MG63 (cell line): ENCODE results near the gene CNR2. TPM values are rescaled to one million over a fixed set of nuclear protein-coding genes. Genes with fewer than 3 reads are reported as not detected.

Experiments
- DNase-seq: peaks from one replicate; pipeline ENCODE4 v3.0.0-alpha.2; 2020
- H3K27me3 ChIP-seq: fragments of 250-450 bp; sonication (Bioruptor Pico); 2 replicates; pipeline ENCODE4 v1.5.1; 2020; ENCODE audit warnings: mild to moderate bottlenecking, moderate library complexity
- H3K36me3 ChIP-seq: fragments of 250-450 bp; sonication (Bioruptor Pico); 2 replicates; pipeline ENCODE4 v1.5.1; 2020; ENCODE audit warnings: mild to moderate bottlenecking, moderate library complexity
- H3K4me3 ChIP-seq: fragments of 250-450 bp; sonication (Bioruptor Pico); 2 replicates; pipeline ENCODE4 v1.5.1; 2020; ENCODE audit warnings: mild to moderate bottlenecking, moderate library complexity
- H3K9me3 ChIP-seq: fragments of 250-450 bp; sonication (Bioruptor Pico); 2 replicates; pipeline ENCODE4 v1.5.1; 2020; ENCODE audit warnings: mild to moderate bottlenecking, moderate library complexity
- total RNA-seq: library from RNA; depleted of rRNA; stranded (reverse); fragments of >200 nt; shearing (Covaris generic); gene quantifications from 2 replicates; pipeline ENCODE4 v1.2.3, GENCODE V29; 2014; ENCODE audit warnings: low replicate concordance

The CNR2 gene
- total RNA-seq, 1 experiment from 2014 or later, result not detected

DNA sequence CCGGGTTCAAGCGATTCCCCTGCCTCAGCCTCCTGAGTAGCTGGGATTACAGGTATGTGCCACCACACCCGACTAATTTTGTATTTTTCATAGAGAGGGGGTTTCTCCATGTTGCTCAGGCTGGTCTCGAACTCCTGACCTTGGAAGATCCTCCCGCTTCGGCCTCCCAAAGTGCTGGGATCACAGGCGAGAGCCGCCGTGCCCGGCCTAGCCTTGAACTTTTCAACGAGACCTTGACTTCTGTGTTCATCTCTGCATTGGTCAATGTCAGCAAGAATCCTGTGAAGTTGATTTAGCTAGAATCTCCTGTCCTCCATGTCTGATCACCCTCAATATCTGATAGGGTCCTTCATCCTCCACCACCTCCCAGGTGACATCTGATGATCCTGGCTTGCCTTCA is 11.4 kb upstream of the CNR2 start:
- no peak overlapping the region for H3K4me3 ChIP-seq
- DNase-seq, result no peak
- H3K9me3 ChIP-seq, result no peaks in the 10 kb centered on the region
- H3K27me3 ChIP-seq, result no peaks in the 10 kb centered on the region
- no peaks in the 10 kb centered on the region for H3K36me3 ChIP-seq

DNA sequence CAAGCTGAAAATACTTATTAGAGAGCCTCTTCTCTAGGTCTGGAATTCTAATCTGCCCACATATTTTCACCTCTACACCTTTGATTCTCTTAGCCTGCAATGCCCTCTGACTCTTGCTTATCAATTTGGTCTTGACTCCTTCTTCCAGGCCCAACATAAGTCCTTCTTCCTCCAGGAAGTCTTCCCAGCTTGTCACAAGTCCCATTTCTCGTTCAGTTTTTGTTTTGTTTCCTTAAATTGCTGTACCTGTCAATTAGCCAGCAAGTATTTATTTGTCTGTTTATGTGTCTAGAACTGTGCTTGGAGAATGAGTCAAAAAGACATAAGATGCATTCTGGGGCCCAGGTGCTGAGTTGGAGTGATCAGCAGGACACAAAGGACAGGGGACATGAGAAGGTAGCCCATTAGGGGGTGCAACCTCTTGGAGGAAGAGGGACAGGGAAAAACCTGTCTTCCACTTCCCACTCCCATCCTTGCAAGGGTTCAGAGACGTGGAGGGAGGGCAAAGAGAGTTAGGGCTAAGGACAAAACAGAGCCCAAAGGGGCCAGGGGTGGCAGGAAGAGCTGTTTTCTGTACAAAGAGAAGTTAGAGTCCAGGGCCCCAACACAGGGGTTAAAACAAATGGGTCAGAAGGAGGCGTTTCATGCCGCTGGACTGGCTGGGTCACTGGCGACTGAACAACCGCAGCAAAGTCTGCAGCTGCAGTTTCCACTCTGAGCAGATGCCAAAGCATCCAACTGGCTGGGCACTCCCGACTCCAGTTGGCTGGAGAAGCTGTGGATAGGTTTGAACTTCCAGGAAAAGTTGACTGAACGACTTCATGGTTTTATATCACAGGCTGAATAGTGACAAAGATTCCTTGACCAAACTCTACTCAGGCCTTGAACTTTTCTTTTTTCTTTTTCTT is 10.7 kb upstream of the CNR2 start:
- no peak overlapping the region for H3K4me3 ChIP-seq
- no peaks in the 10 kb centered on the region for H3K27me3 ChIP-seq
- H3K36me3 ChIP-seq, result no peaks in the 10 kb centered on the region
- DNase-seq, result no peak
- no peaks in the 10 kb centered on the region for H3K9me3 ChIP-seq

DNA sequence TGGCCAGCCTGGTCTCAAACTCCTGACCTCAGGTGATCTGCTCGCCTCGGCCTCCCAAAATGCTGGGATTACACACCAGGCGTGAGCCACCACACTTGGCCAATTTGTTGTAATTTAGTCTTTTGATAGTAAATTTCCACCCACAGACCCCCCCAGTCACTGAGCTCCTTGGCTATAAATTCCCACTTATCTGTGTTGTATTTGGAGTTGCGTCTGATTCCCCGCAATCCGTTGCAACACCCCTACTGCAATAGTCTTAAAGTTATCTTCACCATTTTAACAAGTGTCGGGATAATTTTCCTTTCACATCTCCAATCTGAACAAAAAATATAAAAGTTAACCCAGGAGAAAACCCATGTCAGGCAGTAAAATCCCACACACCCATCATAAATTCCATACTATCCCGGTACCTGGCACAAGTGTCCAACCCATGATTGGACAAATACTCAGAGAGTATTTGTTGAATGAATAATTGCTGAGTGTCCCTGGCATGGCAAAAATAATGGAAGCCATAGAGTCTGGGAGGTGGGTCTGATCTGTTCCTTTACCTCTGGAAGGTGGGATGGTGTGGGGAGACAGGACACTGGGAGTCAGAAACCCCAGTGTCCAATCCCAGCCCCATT is 9.3 kb upstream of the CNR2 start:
- DNase-seq, result no peak
- Histone ChIP-seq H3K36me3 (no peaks in the 10 kb centered on the region), H3K9me3 (no peaks in the 10 kb centered on the region), H3K27me3 (no peaks in the 10 kb centered on the region), H3K4me3 (no peak overlapping the region)

DNA sequence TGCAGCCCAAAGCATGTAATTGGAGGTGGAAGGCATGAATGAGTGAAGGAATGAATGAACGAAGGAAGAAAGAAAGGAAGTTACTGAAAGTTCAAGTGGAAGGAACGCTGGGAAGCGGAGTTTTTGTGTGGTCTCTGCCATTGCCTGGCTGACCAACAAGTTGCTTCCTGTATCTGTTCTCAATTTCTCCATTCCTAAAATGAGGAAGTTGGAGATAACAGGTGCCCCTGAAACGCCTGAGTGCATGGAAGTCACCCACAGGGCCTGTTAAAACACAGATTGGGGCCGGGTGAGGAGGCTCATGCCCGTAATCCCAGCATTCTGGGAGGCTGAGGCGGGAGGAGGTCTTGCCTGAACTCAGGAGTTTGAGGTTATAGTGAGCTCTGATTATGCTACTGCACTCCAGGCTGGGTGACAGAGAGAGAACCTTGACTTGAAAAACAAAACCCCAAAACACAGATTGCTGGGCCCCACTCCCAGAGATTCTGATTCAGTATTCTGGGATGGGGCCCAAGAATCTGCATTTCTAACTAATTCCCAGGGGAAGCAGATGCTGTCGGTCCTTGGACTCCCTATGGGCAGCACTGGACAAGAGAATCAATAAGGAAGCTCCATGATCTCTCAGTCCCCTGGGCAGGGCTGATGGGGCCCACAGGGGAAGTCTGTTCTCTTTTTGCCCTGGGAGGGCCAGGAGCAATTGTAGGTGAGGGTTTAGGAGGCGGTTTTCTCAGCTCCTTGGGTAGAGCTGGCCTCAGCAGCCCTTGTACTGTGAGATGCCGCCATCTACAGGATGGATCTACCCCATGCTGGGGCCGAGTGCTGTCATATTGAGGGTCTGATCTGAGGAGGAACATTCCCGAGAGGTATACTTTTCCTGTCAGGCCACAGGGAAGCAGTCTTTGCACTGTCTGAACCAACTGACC is 3.3 kb upstream of the CNR2 start:
- Histone ChIP-seq H3K36me3 (no peaks in the 10 kb centered on the region), H3K4me3 (no peak overlapping the region), H3K27me3 (no peaks in the 10 kb centered on the region), H3K9me3 (no peaks in the 10 kb centered on the region)
- DNase-seq, result peak; percentile 48

DNA sequence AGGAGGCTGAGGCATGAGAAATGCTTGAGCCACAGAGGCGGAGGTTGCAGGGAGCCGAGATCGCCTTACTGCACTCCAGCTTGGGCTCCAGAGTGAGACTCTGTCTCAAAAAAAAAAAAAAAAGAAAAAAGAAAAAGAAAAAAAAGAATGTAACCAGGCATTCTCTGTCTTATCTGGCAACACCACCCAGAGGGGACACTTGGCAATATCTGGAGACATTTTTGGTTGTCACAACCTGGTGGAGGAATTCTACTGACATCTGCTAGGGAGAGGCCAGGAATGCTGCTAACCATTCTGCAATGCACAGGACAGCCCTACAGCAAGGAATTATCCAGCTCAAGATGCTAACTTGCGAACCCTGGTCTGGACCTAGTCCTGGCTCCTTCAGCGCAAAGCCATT is 2.3 kb upstream of the CNR2 start:
- DNase-seq, result no peak
- Histone ChIP-seq H3K27me3 (no peaks in the 10 kb centered on the region), H3K9me3 (no peaks in the 10 kb centered on the region), H3K4me3 (no peak overlapping the region), H3K36me3 (no peaks in the 10 kb centered on the region)

DNA sequence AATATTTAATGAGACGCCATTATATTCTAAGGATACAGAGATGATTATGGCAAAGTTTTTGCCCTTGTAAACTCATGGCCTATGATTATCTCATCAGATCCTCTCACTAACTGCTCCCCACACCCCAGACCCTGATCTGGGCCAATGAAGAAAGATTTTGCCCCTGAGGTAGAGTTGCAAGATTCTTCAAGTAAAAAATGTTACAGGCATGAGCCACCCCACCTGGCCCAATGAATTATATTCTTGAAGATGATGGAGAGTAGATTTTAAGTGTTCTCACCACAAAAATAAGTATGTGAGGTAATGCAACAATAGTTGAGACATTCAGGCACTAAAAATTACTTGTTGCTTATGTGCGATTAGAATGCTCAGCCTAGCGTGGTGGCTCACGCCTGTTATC is 1.8 kb upstream of the CNR2 start:
- Histone ChIP-seq H3K36me3 (no peaks in the 10 kb centered on the region), H3K27me3 (no peaks in the 10 kb centered on the region), H3K4me3 (no peak overlapping the region), H3K9me3 (no peaks in the 10 kb centered on the region)
- no peak for DNase-seq

DNA sequence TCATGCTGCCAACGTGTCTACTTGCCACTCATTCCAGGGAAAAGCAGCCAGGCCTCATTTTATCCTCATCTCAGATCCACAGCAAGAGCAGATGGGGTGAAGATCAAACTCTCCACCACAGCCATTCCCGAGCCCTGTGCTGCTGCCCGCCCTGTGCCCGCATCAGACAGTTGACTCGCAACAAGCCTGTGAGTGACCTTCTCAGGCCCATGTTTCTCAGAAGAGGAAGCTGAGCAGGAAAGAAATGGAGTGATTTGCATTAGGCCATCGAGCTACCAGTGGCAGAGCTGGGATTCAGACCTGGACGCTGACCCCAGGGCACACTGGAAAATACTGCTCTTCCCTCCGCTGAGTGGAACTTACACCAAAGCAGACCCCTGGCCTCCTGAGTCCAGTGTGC is 1.2 kb downstream of the CNR2 start:
- no peaks in the 10 kb centered on the region for H3K36me3 ChIP-seq
- no peaks in the 10 kb centered on the region for H3K27me3 ChIP-seq
- H3K4me3 ChIP-seq, result no peak overlapping the region
- no peaks in the 10 kb centered on the region for H3K9me3 ChIP-seq
- DNase-seq, result no peak

DNA sequence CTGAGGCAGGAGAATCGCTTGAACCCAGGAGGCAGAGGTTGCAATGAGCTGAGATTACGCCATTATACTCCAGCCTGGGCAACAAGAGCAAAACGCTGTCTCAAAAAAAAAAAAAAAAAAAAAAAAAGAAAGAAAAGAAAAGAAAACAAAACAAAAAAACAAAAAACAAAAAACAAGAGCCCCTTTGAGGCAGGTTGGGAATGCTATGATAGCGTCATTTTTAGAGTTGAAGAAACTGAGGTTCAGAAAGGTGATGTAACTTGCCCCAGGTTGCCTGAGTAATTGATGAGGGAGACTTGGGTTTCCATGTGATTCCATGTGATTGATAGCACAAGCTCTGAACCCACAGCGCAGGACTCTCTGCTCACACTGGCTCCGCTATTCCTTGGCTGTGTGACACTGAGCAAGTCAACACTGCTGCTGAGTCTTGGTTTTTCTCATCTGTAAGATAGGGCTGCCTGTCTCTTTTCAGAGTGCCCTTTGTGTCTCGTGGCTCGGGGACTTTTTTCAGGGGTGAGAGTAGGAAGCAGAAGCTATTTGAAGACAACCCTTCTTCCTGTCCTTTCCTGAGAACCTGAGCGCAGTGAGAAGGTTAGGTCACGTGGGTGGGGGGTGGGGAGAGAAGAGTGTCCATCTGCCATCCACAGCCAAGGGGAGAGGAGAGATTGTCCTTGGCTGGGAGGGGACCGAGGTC is 2.5 kb downstream of the CNR2 start:
- H3K36me3 ChIP-seq, result no peaks in the 10 kb centered on the region

DNA sequence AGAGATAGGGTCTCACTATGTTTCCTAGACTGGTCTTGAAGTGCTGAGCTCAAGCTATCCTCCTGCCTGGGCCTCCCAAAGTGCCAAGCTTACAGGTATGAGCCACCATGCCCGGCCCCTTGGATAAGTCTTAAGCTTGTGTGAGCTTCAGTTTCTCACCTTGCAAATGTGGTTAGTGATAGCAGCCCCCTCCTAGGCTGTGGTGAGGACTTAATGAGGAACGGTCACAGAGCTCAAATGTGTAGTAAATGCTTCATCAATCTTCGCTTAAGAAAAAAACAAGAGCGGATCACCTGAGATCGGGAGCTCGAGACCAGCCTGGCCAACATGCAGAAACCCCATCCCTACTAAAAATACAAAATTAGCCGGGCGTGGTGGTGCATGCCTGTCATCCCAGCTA is 3.0 kb downstream of the CNR2 start:
- Histone ChIP-seq H3K36me3 (no peaks in the 10 kb centered on the region), H3K27me3 (no peaks in the 10 kb centered on the region), H3K9me3 (no peaks in the 10 kb centered on the region), H3K4me3 (no peak overlapping the region)
- DNase-seq, result no peak

More for the DNA sequence above, 2.5 kb downstream of the CNR2 start:
- H3K27me3 ChIP-seq, result no peaks in the 10 kb centered on the region
- H3K9me3 ChIP-seq, result no peaks in the 10 kb centered on the region
- DNase-seq, result no peak
- no peak overlapping the region for H3K4me3 ChIP-seq

DNA sequence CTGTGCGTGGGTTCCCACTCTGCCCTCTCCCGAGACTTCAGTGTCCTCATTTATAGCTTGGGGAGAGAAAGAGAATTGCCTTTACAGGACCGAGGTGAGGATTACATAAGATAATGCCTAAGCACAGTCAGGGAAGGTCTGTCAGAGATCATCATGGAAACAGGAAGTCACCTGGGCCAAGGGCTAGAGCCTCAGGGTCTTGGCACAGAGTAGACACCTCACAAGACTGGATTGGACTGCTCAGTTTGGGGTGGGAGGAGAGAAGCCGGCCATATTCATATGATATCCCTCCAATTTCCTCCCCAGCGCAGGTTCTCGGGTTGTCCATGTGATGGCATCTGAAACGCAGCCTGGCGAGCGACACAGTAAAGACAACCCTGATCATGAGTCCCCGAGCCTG is 3.8 kb downstream of the CNR2 start:
- no peak for DNase-seq
- Histone ChIP-seq H3K36me3 (no peaks in the 10 kb centered on the region), H3K9me3 (no peaks in the 10 kb centered on the region), H3K27me3 (no peaks in the 10 kb centered on the region), H3K4me3 (no peak overlapping the region)

DNA sequence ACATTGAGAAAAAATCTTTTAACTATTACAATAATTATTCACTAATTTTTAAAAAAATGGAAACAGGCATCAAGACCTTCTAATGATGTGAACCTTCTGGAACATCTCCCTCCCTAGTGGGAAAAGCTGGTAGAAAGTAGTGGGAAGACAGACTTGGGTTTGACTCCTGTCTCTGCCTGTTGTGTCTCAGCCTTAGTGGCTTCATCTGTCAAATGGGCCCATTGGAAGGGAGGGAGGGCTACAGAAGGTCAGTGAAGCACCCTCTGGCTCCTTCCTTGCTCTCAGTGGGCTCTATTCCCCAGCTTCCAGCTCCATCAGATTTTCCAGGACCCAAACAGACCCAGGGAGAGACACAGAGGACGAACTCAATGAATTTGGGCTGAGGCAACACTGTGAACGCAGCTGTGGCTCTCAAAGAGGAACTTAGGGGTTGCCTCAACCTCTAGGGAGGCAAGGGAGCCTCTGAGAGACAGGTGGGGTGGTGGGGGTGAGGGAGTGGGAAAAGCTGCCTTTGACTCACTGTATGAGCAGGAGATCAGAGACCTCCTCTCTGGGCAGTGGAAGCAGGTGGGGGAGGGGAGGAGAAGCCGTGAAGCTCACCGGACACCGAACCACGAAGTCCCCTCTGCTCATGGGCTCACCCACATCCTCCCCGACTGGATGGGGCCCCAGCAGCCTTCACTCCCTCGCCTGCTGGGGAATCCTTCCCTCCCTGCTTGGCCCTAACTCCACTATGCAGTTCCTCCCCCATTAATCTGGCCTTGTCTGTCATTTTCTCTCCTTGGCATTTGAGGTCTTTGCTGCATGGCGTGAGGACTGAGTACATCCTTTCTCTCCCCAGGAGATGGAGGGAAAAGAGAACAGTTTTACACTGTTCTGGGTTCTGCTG is 4.5 kb downstream of the CNR2 start:
- H3K4me3 ChIP-seq, result no peak overlapping the region
- H3K27me3 ChIP-seq, result no peaks in the 10 kb centered on the region
- no peaks in the 10 kb centered on the region for H3K9me3 ChIP-seq
- no peak for DNase-seq
- no peaks in the 10 kb centered on the region for H3K36me3 ChIP-seq

DNA sequence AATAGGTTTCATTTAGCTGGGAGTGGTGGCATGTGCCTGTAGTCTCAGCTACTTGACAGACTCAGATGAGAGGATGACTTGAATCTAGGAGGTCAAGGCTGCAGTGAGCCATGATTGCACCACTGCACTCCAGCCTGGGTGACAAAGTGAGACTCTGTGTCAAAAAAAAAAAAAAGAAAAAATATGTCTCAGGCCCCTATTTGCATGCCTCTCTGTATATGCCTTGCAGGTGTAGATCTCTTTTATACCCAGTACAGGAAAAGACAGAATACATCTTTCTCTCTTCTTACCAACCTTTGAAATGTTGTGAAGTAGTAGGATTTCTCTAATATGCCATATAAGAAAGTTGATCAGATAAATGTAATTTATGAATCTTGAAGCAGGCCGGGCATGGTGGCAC is 6.4 kb downstream of the CNR2 start:
- 0 out of 2 replicates have a peak, but pooled peaks cover 2% of the 10 kb centered on the region for H3K27me3 ChIP-seq
- DNase-seq, result no peak
- H3K36me3 ChIP-seq, result no peaks in the 10 kb centered on the region
- no peak overlapping the region for H3K4me3 ChIP-seq
- no peaks in the 10 kb centered on the region for H3K9me3 ChIP-seq

DNA sequence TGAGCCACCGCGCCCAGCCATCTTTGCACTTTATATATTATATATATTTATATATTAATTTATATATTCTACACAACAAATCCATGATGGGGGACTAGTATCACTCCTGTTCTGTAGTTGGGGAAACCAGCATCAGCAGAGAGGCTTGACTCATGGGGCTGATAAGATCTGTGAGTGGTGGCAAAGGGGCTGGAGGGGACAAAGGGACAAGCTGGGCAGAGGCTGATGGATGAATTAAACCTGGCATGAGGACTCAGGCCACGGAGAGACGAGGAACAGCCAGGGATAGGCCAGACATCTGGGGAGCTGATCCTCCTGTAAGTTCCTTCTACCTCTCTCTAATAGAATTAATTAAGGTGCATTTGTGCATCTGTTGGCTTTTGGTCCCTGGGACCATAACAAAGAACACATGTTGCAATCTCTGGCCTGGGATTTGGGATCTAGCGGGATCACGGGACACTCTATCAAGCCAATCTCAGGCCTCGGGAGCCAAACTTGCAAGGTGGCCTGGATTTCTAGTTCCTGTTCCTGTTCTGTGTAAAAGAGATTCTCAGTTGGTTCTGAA is 7.6 kb downstream of the CNR2 start:
- H3K36me3 ChIP-seq, result no peaks in the 10 kb centered on the region
- H3K27me3 ChIP-seq, result 0 out of 2 replicates have a peak, but pooled peaks cover 2% of the 10 kb centered on the region
- no peaks in the 10 kb centered on the region for H3K9me3 ChIP-seq
- H3K4me3 ChIP-seq, result no peak overlapping the region
- no peak for DNase-seq

DNA sequence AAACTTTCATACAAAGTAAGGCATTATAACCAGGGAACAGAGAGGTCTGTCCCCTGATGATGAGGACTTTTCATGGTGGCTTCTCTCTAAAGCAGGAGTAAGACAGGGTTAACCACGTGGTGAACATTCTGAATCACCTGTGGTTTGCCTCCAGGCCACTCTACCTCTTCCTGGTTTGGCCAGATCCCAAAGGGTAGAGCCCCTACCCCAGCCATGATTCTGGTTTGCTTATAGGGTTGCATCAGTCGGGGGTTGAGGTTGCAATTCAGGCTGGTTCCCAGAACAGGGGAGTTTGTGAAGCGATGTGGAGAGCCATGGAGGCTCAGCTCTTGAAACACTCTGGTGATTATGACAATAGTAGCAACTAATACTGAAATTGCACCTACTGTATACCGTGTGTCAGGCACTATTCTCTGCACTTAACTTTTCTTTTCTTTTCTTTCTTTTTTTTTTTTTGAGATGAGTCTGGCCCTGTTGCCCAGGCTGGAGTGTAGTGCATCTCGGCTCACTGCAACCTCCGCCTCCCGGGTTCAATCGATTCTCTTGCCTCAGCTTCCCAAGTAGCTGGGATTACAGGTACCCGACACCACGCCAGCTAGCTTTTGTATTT is 8.3 kb downstream of the CNR2 start:
- H3K9me3 ChIP-seq, result no peaks in the 10 kb centered on the region
- H3K27me3 ChIP-seq, result 0 out of 2 replicates have a peak, but pooled peaks cover 2% of the 10 kb centered on the region
- H3K4me3 ChIP-seq, result no peak overlapping the region
- no peak for DNase-seq
- H3K36me3 ChIP-seq, result no peaks in the 10 kb centered on the region

DNA sequence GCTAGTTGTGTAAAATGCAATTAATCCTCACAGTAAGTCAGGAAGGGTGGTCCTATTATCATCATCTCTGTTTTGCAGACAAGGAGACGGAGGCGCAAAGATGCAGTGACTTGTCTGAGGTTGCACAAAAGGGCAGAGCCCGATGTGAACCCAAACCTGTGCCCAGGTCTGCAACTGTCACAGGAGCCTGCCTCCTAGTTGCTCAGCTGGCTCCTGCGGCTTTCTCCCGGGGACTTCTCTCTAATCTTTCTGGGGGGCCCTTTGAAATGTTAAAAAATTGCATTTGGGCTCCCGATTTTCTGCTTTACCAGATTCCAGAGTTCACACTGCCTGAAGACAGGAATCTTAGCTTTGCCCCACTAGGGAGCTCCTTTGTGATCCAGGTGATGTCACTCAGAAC is 9.4 kb downstream of the CNR2 start:
- Histone ChIP-seq H3K27me3 (0 out of 2 replicates have a peak, but pooled peaks cover 2% of the 10 kb centered on the region), H3K36me3 (no peaks in the 10 kb centered on the region), H3K4me3 (no peak overlapping the region), H3K9me3 (no peaks in the 10 kb centered on the region)
- no peak for DNase-seq
